ENCODE measurements around the gene KLHL29.

The KLHL29 gene

GRCh38 chr2:23536326-23536725, 151.3 kb downstream of the KLHL29 start:
- no peak for DNase-seq

GRCh38 chr2:23537991-23538390, 153.0 kb downstream of the KLHL29 start:
- no peak for DNase-seq

GRCh38 chr2:23538566-23538965, 153.6 kb downstream of the KLHL29 start:
- no peak for DNase-seq

GRCh38 chr2:23540804-23541360, 155.9 kb downstream of the KLHL29 start:
- DNase-seq = no peak

GRCh38 chr2:23541503-23542229, 156.7 kb downstream of the KLHL29 start:
- no peak for DNase-seq

GRCh38 chr2:23542230-23542789, 157.3 kb downstream of the KLHL29 start:
- no peak for DNase-seq

- no peak for DNase-seq
Observed at GRCh38 chr2:23543302-23543701, 158.3 kb downstream of the KLHL29 start.

GRCh38 chr2:23543728-23544127, 158.7 kb downstream of the KLHL29 start:
- no peak for DNase-seq

GRCh38 chr2:23544589-23545295, 159.8 kb downstream of the KLHL29 start:
- DNase-seq = no peak

- DNase-seq = peak; percentile 43
Observed at GRCh38 chr2:23545396-23545795, 160.4 kb downstream of the KLHL29 start.

GRCh38 chr2:23545811-23546210, 160.8 kb downstream of the KLHL29 start:
- no peak for DNase-seq

GRCh38 chr2:23546913-23547312, 161.9 kb downstream of the KLHL29 start:
- no peak for DNase-seq

GRCh38 chr2:23547725-23548124, 162.7 kb downstream of the KLHL29 start:
- peak; percentile 31 for DNase-seq

- peak; percentile 18 for DNase-seq
Observed at GRCh38 chr2:23548143-23548769, 163.3 kb downstream of the KLHL29 start.

- no peak for DNase-seq
Observed at GRCh38 chr2:23549051-23549450, 164.1 kb downstream of the KLHL29 start.

GRCh38 chr2:23549821-23550530, 165.0 kb downstream of the KLHL29 start:
- no peak for DNase-seq

- no peak for DNase-seq
Observed at GRCh38 chr2:23550553-23550952, 165.6 kb downstream of the KLHL29 start.

- no peak for DNase-seq
Observed at GRCh38 chr2:23551875-23552274, 166.9 kb downstream of the KLHL29 start.

GRCh38 chr2:23553561-23553960, 168.6 kb downstream of the KLHL29 start:
- DNase-seq = no peak

- DNase-seq = no peak
Observed at GRCh38 chr2:23554054-23554697, 169.2 kb downstream of the KLHL29 start.

- no peak for DNase-seq
Observed at GRCh38 chr2:23555944-23556343, 171.0 kb downstream of the KLHL29 start.

GRCh38 chr2:23556929-23557328, 171.9 kb downstream of the KLHL29 start:
- no peak for DNase-seq
